Activated CD8-positive, alpha-beta memory T cell treated with anti-CD3 and anti-CD28 coated beads, Interleukin-2, amount 50 U/mL, for 4 hours (primary cell): ENCODE measurements around the gene MMAB.
"Not testable (repeated sequence)": the region's sequence is repeated elsewhere in the genome, so short reads cannot be mapped to it uniquely, and the experiment has no call there.

Experiments
- DNase-seq: peaks from one replicate; pipeline ENCODE4 v3.0.0-alpha.2; 2020

The MMAB gene

GRCh38 chr12:109573029-109573913 is at the start of gene MMAB, which contains the start of gene MVK:
Gene MMAB (minus strand): TSS chr12:109573504. CDS start chr12:109573480, 24 bp downstream.
Gene MVK (plus strand): TSS chr12:109573794. CDS start chr12:109574823, 1,029 bp downstream.
- peak; percentile 97 for DNase-seq

GRCh38 chr12:109621901-109622364 is 48.6 kb upstream of the MMAB start:
- DNase-seq = no peak

- no peak for DNase-seq
Measured at GRCh38 chr12:109621211-109621694, 47.9 kb upstream of the MMAB start.

- no peak for DNase-seq
Measured at GRCh38 chr12:109619002-109619604, 45.8 kb upstream of the MMAB start.

GRCh38 chr12:109618082-109618481 is 44.8 kb upstream of the MMAB start:
- DNase-seq = no peak

- DNase-seq = no peak
Measured at GRCh38 chr12:109617491-109617890, 44.2 kb upstream of the MMAB start.

- DNase-seq = no peak
Measured at GRCh38 chr12:109615556-109616229, 42.4 kb upstream of the MMAB start.

- no peak for DNase-seq
Measured at GRCh38 chr12:109613649-109614455, 40.5 kb upstream of the MMAB start.

GRCh38 chr12:109612975-109613502 is 39.7 kb upstream of the MMAB start:
- no peak for DNase-seq

GRCh38 chr12:109612003-109612402 is 38.7 kb upstream of the MMAB start:
- no peak for DNase-seq

- DNase-seq = no peak
Measured at GRCh38 chr12:109611223-109611622, 37.9 kb upstream of the MMAB start.

- DNase-seq = no peak
Measured at GRCh38 chr12:109610523-109610922, 37.2 kb upstream of the MMAB start.

- DNase-seq = no peak
Measured at GRCh38 chr12:109609342-109609741, 36.0 kb upstream of the MMAB start.

GRCh38 chr12:109608793-109609192 is 35.5 kb upstream of the MMAB start:
- DNase-seq = no peak

- no peak for DNase-seq
Measured at GRCh38 chr12:109608270-109608669, 35.0 kb upstream of the MMAB start.

GRCh38 chr12:109607618-109608017 is 34.3 kb upstream of the MMAB start:
- DNase-seq = no peak

- DNase-seq = no peak
Measured at GRCh38 chr12:109606320-109607028, 33.2 kb upstream of the MMAB start.

- no peak for DNase-seq
Measured at GRCh38 chr12:109605599-109606228, 32.4 kb upstream of the MMAB start.

GRCh38 chr12:109605016-109605415 is 31.7 kb upstream of the MMAB start:
- no peak for DNase-seq

GRCh38 chr12:109604132-109604585 is 30.9 kb upstream of the MMAB start:
- no peak for DNase-seq

- not testable (repeated sequence) for DNase-seq
Measured at GRCh38 chr12:109602132-109602531, 28.8 kb upstream of the MMAB start.
